Measurements from ENCODE around the gene HIVEP3.

DNA sequence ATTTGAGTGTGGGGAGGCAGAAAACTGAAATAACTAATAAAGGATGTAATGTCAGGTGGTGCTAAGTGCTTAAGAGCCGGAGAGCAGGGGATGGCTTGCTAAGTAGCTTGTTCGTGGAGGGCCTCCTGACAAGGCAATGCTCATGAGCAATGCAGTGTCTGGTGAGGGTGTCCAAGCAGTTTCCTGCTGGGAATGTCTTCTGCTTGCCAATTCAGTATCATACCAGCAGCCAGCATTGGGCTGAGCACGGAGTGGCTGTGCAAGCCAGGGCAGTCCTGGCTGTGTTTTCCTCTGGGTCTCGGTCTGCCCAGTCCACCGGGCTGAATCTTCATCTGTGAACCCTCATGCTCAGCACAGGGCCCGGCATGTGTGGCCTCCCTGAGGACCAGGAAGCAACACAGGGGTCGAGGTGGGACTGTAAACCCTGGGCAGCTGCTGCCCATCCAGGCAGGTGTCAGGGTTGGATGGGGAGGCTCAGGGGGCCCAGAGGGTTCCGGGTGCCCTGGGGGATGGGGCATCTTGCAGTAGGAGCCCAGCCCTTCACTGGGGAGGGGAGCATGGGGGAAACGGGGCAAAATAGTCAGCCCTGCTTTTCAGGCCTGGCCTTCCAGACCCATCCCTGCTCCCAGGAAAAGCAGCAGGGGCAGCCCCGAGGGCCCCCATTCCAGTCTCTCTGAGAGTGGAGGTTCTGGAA lies 461.7 kb downstream of the HIVEP3 start:
- TF ChIP-seq, protein P1, sequence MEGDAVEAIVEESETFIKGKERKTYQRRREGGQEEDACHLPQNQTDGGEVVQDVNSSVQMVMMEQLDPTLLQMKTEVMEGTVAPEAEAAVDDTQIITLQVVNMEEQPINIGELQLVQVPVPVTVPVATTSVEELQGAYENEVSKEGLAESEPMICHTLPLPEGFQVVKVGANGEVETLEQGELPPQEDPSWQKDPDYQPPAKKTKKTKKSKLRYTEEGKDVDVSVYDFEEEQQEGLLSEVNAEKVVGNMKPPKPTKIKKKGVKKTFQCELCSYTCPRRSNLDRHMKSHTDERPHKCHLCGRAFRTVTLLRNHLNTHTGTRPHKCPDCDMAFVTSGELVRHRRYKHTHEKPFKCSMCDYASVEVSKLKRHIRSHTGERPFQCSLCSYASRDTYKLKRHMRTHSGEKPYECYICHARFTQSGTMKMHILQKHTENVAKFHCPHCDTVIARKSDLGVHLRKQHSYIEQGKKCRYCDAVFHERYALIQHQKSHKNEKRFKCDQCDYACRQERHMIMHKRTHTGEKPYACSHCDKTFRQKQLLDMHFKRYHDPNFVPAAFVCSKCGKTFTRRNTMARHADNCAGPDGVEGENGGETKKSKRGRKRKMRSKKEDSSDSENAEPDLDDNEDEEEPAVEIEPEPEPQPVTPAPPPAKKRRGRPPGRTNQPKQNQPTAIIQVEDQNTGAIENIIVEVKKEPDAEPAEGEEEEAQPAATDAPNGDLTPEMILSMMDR (IDR thresholded peaks at IDR 0.05; ENCODE audit: insufficient read depth, low read depth, low read length), result no peak
- no peak for TF ChIP-seq EZH2 (IDR thresholded peaks at IDR 0.05; ENCODE audit: insufficient read depth, low read length)

Measured in astrocyte (in vitro differentiated cells and primary cell).